GM19099 (cell line): ENCODE results near the gene CLDN4.

Source experiments
- POLR2A ChIP-seq: IDR thresholded peaks from 3 replicates; pipeline ENCODE4 v1.6.1; 2011; ENCODE audit warnings: low read depth; ENCODE audit not compliant: insufficient read length; ENCODE audit errors: extremely low read depth

The CLDN4 gene

DNA sequence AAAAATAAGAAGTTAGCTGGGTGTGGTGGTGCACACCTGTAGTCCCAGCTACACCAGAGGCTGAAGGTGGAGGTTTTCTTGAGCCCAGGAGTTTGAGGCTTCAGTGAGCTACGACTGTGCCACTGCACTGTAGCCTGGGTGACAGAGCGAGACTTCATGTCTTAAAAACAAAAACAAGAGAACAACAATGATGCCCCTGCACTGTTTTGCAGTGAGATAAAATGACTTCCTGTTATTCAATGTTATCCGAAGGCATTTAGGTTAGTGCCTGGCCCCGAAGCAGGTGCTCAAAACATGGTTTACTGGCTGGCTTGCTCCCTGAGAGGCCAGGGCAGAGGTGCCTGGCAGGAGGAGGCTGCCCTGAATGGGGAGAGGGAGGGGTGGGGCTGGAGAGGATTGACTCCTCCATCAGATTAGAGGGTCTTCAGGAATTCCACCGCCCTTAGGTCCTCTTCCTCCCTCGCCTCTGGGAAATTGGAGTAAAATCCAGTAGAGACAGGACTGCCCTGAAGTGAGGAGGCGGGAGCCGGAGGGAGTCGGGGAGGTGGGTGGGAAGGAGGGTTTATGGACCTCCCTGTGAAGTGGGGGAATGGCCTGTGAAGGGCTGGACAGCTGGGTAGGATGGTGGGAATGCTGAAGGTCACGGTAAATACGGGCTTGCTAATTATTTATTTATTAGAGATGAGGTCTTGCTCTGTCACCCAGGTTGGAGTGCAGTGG lies 6.8 kb upstream of the CLDN4 start:
- no peak for TF ChIP-seq POLR2A

DNA sequence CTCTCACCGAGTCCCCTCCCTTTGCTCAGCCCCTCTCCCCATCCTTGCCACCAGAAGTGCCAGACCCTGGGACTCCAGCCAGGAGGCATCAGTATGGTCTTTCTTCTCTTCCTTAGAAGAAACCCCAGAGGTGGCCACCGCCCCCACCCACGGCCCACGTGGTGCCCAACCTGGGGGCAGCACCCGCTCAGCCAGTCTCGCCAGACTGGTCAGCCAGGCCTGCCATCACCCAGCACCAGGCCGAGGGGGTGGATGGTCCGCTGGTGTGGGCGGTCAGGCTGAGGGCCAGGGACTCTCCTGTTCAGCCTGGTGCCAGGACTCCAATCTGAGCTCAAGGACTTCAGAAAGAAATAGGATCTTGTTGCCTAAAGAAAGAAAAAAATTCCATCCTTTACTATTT lies 5.8 kb upstream of the CLDN4 start:
- no peak for TF ChIP-seq POLR2A

DNA sequence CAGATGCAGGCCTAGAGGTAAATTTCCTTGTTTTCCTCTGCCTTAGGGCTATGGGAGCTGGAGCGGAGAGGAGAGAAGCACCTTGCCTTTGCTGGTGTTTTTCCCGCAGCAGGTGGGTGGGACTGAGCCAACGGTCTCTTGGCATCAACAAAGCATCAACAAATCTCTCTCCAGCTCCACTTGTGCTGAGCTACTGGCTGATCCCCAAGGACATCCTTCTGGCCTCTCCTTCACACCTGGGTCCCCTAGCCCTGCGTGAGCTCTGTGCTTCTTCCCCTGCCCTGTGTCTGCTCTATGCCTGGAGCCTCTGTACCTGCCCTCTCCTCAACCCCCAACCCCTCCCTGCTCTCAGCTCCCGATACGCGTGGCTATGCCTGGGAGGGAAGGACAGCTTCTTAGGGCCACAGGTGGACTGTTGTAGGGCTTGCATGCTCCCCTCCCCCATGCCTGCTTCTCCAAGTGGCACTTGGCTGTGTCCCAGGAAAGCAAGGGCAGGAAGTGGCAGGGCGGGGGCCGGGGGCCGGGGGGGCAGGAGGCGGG lies 3.2 kb upstream of the CLDN4 start:
- no peak for TF ChIP-seq POLR2A

DNA sequence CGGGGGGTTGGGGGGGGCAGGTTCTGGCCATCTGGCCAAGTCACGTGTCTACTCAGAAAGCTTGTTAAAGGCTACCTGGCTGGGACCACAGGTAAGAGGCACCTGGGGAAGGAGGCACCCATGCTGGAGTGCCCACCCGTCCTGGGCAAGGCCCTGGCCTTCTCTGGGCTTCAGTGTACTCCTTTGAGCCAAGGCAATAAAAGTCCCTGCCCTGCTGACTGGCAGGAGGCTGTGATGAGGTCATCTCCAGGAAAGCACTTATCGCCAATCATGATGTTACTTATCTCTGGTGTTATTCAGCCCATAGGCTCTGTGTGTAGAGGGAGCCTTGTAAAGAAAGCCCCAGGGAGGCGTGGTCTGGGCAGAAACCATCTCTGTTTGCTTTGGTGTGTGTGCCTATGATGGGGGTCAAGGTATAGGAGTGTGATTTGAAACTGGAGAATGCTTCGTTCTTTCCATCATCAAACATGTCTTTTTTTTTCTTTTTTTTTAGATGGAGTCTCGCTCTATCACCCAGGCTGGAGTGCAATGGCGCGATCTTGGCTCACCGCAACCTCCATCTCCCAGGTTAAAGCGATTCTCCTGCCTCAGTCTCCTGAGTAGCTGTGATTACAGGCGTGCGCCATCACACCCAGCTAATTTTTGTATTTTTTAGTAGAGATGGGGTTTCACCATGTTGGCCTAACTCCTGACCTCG lies 2.5 kb upstream of the CLDN4 start:
- TF ChIP-seq POLR2A = no peak

DNA sequence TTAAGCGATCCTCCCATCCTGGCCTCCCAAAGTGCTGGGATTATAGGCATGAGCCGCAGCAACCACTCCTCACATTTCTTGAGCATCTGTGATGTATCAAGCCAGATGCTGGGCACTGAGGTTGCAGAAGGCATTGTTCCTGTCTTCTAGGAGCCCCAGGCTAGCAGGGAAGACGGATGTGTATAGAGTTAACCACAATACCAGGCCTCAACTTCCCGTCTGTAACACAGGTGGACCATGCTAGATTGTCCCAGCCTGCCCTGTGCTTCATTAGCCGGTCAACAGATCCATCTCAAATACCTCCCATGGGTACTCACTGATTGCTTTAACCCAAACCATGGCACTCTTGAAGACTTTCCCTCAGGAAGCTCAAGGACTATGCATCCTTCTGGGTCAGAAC lies 1.8 kb upstream of the CLDN4 start:
- no peak for TF ChIP-seq POLR2A

DNA sequence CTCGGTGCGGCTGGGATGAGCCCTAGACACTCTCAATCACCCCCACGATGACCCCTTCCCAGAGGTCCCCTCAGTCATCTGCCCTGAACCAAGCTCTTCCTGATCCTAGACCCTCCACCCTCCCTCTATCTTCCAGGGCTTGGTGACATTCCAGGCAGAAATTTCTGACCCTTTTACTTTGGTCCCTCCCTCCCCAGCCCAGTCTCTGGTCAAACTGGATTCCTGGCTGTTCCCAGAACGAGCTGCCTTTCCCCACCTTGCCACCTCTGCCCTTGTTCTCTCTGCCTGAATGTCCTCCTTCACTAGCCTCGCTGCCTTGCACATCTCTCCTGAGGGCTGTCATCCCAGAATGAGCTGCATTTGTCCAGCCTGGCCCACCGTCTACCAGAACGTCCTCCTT lies 1.3 kb upstream of the CLDN4 start:
- TF ChIP-seq POLR2A = no peak

DNA sequence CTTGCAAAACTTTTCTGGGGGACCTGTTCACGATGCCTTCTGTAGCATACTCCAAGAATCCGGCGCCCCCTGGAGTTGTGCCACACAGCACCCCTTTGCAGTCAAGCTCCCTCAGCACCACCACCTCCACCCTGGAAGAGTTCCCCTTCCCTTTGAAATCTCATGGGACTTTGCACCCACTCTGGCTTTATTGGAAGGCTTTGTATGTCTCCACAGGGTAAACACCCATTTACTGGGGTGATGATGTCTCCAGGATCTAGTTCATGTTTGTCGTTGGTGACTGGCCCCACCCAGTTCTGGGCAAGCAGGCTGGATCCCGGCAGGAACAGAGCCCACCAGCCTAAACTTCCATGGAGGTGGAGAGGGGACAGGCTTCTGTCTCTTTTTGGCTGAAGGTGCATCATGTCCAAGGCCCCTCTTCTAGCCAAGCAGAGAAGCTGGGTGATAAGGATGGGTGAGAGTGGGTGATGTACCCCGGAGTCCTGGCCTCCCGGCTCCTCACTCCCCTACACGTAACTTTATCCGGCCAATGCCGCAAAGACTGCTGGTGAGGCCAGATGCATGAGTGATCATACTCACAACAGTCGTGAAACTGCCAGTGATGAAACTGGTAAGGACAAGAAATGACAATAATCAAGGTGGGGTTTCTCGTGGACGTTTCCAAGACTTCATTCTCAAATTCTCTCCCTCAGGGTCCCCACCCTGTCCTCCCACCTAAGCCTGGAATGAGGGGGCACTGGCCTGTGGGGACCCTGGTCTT lies 695 bp upstream of the CLDN4 start:
- no peak for TF ChIP-seq POLR2A

DNA sequence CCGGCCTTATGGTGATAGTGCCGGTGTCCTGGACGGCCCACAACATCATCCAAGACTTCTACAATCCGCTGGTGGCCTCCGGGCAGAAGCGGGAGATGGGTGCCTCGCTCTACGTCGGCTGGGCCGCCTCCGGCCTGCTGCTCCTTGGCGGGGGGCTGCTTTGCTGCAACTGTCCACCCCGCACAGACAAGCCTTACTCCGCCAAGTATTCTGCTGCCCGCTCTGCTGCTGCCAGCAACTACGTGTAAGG lies 713 bp downstream of the CLDN4 start:
- TF ChIP-seq POLR2A = no peak

DNA sequence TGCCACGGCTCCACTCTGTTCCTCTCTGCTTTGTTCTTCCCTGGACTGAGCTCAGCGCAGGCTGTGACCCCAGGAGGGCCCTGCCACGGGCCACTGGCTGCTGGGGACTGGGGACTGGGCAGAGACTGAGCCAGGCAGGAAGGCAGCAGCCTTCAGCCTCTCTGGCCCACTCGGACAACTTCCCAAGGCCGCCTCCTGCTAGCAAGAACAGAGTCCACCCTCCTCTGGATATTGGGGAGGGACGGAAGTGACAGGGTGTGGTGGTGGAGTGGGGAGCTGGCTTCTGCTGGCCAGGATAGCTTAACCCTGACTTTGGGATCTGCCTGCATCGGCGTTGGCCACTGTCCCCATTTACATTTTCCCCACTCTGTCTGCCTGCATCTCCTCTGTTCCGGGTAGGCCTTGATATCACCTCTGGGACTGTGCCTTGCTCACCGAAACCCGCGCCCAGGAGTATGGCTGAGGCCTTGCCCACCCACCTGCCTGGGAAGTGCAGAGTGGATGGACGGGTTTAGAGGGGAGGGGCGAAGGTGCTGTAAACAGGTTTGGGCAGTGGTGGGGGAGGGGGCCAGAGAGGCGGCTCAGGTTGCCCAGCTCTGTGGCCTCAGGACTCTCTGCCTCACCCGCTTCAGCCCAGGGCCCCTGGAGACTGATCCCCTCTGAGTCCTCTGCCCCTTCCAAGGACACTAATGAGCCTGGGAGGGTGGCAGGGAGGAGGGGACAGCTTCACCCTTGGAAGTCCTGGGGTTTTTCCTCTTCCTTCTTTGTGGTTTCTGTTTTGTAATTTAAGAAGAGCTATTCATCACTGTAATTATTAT lies 1.2 kb downstream of the CLDN4 start:
- no peak for TF ChIP-seq POLR2A

DNA sequence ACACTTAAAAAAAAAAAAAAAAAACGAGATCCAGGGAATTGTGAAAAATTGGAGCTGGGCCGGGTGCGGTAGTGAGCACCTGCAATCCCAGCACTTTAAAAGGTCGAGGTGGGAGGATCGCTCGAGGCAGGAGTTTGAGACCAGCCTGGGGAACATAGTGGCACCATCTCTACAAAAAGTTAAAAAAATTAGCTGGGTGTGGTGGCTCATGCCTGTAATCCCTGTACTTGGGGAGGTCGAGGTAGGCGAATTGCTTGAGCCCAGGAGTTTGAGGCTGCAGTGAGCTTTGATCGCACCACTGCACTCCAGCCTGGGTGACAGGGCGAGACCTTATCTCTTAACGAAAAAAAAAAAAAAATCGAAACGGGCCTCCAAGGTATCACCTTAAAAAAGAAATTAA lies 2.0 kb downstream of the CLDN4 start:
- TF ChIP-seq POLR2A = no peak

DNA sequence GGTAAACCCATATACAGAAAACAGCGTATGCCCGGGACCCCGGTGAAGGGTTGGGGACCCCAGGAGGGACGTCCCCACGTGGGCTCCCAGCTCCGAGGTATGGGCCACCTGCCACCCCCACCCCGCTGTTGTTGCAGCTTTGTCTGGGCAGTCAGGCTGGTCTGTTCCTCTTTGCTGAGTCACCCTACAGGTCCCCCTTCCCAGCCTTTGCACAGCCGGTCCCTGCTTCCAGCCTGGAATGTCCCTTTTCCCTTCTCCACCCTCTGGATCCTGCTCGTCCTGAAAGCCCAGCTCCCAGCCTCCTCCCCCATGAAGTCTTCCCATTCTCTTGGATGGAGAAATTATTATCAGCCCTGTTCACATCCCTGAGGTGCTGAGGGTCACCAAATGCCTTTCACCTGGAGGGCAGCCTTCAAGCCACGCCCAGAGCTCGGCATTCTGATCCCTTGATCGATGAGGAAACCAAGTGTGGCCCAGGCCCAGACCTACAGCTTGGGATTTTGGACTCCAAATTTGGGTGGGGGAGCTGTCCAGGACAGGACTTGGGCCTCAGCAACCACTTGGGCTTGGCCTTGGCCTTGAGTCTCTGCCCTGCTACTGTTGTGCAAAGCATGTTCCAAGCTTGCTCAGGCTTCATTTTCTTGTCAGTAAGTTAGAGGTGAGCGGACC lies 2.6 kb downstream of the CLDN4 start:
- TF ChIP-seq POLR2A = no peak

DNA sequence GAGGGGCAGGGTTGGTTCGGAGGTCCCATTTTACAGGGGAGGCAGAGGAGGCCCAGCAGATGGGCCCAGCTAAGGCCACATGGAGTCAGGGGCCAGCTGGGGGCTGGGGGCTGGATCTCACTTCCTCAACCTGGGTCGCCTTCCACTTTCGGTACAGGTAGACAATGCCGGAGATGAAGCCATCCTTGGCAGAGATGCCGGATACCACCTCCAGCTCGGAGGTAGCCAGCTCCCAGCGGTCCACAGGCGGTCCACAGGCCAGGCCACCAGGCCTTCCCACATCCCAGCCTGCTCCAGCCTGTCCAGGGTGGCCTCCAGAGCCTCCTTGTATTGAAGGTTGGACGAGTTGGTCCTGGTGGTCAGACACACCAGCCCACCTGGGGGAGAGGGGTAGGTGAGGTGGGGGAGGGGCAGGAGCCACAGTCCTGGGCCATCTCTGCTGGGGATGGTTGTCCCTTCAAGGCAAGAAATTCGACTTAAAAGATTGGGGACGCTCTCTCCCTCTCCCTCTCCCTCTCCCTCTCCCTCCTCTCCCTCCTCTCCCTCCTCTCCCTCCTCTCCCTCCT lies 3.9 kb downstream of the CLDN4 start:
- TF ChIP-seq POLR2A = no peak

DNA sequence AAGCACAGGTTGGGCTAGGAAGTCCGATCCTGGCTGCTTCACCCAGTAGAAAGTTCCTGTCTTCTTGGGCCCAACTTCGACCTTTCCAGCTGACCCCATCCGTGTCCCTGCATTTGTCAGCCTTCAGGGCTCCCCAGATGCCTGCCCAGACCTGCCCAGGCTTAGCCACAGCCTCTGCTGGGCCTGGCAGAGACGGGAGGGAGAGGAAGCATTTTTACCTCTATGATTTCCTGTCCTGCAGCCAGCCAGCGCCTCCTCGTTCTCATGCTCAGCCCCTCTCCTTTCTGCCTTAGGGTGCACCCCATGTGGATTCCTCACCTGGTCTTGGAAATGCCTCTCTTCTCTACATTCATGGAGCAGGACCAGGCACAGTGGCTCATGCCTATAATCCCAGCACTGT lies 7.8 kb downstream of the CLDN4 start:
- no peak for TF ChIP-seq POLR2A

DNA sequence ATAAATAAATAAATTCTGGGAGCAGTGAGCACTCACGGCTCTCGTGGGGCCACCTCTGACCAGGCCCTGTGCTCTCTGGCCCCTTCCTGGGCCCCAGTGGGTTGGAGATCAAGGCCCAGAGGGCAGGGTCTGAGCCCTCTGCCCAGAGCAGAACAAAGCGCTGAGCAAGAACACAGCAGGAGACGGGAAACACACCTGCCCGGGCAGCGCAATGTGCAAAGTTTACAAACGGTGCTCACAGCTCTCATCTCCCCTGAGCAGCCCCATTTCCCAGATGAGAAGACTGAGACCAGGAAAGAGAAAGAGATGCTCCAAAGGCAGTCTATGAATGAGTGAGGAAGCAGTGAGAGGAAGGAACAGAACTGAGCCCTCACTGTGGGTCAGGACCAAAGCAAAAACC lies 8.5 kb downstream of the CLDN4 start:
- TF ChIP-seq POLR2A = no peak

DNA sequence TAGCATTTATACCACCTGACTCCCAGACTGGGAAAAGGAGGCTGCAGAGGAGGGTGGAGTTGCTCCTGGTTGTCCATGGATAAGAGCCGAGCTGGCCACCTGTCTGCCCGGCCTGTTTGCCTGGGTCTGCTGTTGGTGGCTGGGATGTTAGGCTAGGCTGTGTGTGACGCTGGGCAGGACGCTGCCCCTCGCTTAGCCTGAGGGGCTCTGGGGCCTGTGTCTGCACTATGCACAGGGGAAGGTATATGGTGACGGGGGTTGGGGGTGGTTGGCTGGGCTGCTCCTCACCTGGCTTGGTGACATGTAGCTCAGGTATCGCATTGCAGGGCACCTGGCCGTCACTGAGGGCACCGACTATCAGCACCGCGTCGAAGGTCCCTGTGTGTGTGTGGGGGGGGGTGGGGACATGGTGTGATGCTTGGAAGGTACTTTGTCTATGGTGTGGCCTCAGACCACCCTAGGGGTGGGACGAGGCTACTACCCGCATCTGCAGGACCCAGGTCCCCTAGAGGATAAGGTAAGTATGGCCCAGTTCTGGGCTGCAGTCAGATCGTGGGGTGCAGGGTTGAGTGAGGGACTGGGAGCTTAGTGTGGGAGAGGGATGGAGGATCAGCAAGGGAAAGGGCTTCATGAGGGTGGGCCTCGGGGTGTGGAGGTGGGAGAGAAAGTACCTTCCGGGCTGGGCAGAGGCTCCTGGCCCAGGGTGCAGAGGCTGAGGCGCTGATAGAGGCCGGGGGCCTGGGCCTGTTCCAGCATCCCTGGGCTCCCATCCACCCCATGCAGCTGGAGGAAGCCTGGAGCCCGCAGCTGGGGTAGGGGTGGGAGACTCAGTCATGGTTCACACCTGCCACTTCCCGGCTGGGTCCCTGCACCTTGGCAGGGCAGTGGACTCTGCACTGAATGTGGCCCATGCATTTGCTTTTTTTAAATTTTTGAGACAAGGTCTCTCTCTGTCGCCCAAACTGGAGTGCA lies 9.2 kb downstream of the CLDN4 start:
- no peak for TF ChIP-seq POLR2A
